Measurements from ENCODE around the gene SPN.
"Not testable (repeated sequence)": the region's sequence is repeated elsewhere in the genome, so short reads cannot be mapped to it uniquely, and the experiment has no call there.

The SPN gene

DNA sequence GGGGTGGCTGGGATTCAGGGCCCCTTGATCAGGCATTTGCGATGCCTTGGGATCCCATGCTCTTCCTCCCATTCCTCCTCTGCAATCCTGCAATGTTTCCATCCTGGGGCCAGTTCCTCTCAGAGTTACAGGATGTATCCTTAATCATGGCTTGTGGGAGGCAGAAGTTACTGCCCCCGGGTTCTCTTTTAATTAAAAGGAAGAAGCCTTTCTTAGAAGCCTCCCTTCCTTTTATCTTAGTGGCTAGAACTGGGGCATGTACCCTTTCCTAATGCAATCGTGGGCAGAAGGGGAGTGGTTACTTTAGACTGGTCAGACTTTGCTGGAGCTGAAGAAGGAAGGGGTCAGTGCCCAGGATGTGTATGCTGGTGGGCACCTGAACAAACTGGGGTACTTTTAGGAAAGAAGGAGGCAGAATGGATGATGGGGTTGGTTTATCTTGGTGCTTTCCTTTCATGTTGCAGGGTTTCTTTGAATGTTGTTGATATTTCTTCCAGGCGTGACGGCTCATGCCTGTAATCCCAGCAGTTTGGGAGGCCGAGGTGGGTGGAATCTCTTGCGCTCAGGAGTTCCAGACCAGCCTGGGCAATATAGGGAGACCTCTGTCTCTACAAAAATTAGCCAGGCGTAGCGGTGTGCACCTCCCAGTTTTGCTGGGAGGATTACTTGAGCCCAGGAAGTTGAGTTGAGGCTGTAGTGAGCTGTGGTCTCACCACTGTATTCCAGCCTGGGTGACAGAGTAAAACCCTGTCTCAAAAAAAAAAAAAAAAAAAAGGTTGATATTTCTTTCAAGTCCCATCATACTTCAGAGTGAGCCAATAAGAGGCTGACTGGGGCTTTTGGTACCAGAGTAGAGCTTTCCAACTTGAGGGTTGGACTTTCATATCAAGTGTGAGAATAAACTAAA lies 13.2 kb upstream of the SPN start:
- DNase-seq, result no peak

DNA sequence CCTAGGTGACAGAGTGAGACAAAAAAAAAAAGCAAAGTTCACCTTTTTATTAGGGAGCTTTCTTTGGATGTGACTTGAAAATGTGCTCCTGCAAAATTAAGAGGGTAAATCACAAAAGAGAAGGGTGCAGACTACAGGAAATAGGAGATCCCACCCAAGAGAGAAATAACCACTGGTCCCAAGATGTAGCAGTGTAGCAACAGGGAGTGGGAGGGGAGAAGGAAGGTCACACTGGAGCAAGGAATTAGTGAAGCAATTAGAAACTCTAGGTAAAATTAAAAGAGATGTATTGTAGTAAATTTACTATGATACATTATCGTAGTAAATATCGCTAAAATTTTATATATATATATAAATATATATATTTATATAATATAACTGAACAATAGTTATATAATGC lies 12.3 kb upstream of the SPN start:
- DNase-seq, result no peak

DNA sequence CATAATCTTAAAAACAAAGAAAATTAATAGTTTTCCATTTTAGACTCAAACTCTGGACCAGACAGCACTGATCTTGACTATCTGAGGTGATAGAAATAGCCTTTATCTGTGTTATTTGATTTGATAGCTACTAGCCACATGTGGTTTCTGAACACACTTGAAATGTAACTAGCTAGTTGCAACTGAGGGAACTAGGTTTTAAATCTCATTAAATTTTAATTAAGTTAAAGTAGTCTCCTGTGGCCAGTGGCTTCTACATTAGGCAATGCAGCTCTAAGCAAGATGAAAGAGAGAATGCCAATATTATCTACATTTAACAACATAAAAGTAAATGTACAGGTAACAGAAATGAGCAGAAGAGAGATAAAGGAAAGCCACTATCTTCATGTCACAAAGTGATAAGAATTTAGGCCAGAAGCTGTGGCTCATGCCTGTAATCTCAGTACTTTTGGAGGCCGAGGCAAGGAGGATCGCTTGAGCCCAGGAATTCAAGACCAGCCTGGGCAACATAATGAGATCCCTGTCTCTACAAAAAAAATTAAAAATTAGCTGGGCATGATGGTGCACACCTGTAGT lies 11.2 kb upstream of the SPN start:
- no peak for DNase-seq

DNA sequence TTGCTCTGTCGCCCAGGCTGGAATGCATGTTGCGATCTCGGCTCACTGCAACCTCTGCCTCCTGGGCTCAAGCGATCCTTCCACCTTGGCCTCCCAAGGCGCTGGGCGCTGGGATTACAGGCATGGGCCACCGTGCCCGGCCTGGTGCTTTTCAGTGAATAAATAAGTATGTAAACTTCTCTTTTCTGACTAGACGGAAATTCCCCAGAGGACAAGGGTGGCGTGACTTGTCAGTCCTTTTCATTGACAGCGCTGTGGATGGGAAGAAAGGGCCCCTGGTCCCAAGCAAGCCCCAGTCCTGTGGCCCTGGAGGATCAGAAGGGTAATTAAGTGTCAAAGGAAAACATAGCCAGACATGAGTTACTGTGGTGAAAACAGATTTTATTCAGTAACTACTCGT lies 9.6 kb upstream of the SPN start:
- DNase-seq, result no peak

DNA sequence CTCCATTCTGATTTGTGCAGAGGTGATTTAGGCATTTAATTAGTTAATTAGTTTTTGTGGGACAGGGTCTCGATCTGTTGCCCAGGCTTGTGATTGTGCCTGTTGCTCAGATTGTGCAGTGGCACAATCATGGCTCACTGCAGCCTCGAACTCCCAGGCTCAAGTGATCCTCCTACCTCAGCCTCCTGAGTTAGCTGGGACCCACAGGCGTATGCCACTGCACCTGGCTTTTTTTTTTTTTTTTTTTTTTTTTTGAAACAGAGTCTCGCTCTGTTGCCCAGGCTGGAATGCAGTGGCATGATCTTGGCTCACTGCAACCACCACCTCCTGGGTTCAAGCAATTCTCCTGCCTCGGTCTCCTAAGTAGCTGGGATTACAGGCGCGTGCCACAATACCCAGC lies 9.2 kb upstream of the SPN start:
- DNase-seq, result not testable (repeated sequence)

DNA sequence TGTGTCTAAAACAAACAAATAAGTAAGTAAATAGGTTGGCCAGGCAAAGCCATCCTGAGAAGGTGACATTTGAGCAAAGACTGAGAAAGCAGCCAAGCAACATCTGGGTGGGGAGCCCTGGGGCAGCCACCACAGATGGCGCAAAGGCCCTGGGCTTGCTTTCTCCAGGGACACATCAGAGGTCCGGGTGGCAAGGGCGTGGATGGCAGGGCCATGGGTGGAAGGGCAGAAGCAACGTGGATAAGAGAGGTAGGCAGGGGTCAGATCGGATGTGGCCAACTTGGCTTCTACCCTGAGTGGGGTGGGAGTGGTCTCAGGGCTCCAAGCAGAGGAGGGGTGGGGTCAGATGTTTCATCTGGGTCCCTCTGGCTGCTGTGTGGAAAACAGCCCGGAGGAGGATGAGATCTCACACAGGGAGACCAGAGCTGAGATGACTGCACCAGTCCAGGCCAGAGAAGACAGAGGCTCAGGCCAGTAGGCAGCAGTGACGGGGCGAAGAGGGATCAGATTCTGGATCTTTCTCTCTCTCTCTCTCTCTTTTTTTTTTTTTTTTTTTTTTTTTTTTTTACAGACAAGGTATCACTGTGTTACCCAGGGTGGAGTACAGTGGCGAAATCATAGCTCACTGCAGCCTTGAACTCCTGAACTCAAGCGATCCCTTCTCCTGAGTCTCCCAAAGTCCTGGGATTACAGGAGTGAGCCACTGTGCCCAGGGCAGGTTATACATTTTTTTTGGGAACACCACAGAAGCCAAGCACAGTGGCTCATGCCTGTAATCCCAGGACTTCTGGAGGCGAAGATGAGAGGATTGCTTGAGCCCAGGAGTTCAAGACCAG lies 6.1 kb upstream of the SPN start:
- no peak for DNase-seq

DNA sequence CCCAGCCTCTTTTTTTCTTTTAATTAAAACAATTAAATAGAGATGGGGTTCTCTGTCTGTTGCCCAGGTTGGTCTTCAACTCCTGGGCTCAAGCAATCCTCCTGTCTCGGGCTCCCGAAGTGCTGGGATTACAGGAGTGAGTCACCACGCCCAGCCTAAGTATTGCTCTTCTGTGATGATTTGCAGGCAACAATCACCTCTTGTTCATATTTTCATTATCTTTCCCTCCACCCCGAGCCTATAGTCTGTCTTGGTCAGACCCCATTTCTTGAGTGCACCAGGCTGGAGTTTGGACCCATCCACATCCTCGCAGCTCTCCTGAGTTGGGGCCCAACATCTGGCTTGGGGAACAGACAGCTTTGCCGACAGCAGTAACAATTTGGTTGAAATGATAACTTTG lies 4.3 kb upstream of the SPN start:
- DNase-seq, result no peak

DNA sequence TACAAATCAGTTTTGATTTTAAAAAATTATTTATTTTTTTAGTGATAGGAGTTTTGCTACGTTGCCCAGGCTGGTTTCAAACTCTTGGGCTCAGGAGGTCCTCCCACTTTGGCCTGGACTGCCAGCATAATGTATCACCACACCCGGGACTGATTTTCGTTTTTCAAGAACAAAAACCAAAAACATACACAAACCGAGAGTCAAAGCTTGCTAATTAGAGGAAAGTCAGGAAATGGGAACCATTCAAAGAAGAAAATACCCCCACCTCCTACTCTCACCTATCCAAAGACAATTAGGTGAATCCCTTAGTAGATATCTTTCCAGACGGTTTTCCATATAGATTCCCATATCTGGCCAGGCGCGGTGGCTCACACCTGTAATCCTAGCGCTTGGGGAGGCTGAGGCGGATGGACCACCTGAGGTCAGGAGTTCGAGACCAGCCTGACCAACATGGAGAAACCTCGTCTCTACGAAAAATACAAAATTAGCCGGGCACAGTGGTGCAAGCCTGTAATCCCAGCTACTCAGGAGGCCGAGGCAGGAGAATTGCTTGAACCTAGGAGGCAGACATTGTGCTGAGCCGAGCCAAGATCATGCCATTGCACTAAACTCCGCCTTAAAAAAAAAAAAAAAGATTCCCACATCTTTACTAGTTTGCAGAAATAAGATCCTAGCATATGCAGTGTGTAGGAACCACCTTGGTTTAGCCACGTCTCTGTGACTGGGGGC lies 883 bp upstream of the SPN start:
- no peak for DNase-seq

DNA sequence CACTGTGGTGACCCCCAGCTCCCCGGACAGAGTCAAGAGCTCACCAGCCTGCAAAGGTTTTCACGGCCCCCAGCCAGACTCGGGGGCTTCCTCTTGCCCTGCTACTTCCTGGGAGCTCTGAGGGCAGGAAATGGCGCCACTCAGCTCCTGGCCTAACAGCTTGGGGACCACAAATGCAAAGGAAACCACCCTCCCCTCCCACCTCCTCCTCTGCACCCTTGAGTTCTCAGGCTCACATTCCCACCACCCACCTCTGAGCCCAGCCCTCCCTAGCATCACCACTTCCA lies 375 bp upstream of the SPN start:
- no peak for DNase-seq

DNA sequence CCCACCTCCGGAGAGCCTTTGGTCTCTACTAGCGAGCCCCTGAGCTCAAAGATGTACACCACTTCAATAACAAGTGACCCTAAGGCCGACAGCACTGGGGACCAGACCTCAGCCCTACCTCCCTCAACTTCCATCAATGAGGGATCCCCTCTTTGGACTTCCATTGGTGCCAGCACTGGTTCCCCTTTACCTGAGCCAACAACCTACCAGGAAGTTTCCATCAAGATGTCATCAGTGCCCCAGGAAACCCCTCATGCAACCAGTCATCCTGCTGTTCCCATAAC lies 702 bp downstream of the SPN start:
- DNase-seq, result no peak

DNA sequence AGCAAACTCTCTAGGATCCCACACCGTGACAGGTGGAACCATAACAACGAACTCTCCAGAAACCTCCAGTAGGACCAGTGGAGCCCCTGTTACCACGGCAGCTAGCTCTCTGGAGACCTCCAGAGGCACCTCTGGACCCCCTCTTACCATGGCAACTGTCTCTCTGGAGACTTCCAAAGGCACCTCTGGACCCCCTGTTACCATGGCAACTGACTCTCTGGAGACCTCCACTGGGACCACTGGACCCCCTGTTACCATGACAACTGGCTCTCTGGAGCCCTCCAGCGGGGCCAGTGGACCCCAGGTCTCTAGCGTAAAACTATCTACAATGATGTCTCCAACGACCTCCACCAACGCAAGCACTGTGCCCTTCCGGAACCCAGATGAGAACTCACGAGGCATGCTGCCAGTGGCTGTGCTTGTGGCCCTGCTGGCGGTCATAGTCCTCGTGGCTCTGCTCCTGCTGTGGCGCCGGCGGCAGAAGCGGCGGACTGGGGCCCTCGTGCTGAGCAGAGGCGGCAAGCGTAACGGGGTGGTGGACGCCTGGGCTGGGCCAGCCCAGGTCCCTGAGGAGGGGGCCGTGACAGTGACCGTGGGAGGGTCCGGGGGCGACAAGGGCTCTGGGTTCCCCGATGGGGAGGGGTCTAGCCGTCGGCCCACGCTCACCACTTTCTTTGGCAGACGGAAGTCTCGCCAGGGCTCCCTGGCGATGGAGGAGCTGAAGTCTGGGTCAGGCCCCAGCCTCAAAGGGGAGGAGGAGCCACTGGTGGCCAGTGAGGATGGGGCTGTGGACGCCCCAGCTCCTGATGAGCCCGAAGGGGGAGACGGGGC lies 1.3 kb downstream of the SPN start:
- no peak for DNase-seq

DNA sequence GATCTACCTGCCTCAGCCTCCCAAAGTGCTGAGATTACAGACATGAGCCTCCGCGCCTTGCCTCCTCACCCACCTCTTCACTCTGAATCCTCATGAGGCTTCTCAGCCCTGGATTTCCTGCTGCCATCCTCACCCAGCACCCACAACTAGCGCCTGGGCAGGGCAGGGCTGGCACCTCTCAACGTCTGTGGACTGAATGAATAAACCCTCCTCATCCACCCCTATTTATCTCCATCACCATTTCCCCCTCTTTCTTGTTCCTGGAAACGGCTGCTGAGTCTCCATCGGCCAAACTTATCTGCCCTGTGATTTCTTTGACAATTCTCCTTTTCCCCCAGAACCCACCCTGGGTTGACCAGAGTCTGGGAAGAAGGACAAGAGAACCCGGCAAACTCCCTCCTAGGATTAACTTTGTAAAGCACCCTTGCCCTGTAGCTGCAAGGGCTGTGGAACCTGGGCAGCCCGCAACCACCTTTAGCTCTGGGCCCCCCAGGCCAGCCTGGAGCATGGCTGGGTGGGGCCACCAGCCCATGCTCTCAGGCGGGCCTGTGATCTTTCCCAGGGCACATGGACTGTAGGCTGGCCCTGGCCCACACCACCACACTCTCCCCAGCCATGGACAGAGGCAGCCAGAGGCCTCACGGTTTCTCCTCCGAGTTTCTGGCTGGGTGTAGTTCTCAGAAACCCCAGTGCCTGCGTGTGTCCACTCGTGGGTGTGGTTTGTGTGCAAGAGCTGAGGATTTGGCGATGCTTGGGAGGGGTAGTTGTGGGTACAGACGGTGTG lies 2.4 kb downstream of the SPN start:
- DNase-seq, result no peak

DNA sequence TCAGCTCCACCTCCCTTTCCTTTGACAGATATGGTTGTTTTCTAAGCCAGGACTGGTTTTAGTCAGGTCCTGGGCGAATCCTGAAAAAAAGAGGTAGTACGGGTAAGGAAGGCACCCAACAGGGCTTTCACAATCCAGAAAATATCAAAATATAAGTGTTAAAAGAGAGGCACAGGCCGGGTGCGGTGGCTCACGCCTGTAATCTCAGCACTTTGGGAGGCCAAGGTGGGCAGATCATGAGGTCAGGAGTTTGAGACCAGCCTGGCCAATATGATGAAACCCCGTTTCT lies 4.2 kb downstream of the SPN start:
- not testable (repeated sequence) for DNase-seq

DNA sequence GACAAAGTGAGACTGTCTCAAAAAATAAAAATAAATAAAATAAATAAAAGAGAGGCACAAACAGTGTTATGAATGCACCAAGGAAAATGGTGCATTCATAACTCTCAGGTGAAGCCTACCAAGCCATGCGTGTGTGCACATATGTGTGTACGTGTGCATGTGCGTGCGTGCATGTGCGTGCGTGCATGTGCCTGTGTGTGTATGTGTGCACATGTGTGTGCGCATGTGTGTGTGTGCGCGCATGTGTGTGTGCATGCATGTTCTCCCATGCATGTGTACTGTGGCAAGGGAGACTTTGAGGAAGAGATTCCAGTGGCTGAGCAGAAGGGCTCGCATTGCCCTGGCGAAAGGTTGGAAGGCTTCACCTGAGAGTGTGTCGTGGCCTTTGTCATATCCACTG lies 4.7 kb downstream of the SPN start:
- DNase-seq, result no peak

DNA sequence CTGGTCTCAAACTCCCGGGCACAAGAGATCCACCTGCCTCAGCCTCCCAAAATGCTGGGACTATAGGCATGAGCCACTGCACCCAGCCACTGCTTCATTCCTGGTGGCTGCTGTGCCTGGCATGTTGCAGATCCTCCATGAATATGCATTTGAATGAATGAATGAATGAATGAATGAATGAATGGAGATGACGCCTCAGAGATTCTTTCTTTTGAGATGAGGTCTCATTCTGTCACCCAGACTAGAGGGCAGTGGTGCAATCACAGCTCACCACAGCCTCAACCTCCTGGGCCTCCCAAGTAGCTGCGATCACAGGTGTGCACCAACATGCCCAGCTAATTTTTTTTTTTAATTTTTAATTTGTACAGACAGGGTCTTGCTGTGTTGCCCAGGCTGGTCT lies 5.2 kb downstream of the SPN start:
- DNase-seq, result no peak

DNA sequence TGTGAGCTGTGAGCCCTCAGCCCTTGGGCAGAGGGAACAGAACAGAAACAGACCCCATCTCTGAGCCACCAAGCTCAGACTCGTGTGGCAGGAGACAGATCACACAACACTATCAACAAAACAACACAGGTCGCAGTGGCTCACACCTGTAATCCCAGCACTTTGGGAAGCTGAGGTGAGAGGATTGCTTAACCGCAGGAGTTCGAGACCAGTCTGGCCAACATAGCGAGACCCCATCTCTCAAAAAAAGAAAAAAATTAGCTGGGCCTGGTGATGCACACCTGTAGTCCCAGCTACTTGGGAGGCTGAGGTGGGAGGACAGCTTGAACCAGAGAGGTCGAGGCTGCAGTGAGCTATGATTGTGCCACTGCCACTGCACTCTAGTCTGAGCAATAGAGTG lies 10.5 kb downstream of the SPN start:
- no peak for DNase-seq

DNA sequence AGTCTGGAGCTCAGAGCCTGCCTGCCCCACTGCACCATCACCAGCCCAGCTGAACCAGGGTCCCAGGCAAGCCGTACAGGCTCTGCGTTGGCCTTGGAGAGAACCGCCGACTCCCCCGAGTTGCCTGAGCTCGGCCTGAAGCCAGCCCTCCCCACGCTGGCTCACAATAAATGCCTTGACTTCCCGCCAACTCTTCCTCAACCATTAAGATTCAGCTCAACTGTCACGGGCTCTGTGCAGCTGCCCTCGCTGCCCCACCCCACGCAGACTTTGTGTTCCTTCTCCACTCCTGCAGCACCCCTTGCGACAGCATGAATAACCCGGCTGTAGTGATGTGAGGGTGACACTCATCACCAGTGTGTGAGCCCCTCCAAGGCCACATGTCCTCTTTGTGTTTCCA lies 11.1 kb downstream of the SPN start:
- no peak for DNase-seq

DNA sequence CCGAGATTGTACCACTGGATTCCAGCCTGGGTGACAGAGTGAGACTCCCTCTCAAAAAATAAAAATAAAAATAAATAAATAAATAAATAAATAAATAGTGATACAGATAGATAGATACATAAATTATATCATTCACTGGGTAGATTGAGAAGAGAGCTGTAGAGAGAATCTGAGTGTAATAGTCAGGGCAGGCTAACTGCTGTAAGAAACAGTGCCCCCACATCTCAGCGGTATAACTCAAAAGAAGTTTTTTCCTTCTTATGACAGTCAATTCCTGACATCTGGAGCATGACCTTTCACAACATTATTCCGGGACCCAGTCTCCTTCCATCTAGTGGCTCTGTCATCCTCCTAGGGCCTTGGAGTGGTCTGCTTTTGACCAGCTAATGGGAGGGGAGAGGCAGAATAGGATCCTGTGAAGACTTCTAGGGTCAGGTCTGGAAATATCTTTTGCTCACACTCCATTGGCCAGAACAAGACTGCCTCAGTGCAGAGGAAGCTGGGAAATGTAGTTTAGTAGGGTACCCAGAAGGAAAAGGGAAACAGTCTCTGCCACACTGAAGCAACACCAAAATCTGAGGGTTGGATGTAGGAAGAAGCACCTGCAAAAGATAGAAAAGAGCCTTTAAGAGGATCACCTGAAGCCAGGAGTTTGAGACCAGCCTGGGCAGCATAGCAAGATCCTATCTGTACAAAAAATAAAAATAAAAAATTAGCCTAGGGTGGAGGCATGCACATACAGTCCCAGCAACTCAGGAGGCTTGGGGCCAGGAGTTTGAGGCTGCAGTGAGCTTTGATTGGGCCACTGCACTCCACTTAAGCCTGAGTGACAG lies 13.0 kb downstream of the SPN start:
- DNase-seq, result peak; percentile 10

DNA sequence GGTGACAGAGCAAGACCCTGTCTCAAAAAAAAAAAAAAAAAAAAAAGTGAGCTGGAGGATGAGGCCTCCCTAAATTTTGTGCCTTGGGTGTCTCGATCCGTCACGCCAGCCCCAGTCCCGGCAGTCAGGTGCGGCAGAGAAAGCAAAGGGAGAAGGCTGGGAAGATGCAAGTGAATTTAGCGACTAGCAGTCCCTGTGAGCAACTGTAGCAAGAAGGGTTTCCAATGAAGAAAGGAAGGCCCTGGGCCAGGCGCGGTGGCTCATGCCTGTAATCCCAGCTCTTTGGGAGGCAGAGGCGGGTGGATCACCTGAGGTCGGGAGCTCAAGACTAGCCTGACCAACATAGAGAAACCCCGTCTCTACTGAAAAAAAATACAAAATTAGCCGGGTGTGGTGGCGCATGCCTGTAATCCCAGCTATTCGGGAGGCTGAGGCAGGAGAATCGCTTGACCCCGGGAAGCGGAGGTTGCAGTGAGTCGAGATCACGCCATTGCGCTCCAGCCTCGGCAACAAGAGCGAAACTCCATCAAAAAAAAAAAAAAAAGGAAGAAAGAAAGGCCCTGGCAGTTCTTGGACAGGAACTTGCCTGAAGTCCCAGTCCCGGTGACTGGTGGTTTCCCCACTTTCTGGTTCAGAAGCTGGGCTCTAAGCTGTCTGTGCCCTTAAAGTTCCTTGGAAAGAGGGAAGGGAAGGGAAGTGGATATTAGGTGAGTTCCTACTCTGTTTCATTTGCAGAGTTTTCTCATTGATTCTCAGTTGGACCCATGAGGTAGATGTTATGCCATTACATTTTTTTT lies 14.1 kb downstream of the SPN start:
- no peak for DNase-seq

DNA sequence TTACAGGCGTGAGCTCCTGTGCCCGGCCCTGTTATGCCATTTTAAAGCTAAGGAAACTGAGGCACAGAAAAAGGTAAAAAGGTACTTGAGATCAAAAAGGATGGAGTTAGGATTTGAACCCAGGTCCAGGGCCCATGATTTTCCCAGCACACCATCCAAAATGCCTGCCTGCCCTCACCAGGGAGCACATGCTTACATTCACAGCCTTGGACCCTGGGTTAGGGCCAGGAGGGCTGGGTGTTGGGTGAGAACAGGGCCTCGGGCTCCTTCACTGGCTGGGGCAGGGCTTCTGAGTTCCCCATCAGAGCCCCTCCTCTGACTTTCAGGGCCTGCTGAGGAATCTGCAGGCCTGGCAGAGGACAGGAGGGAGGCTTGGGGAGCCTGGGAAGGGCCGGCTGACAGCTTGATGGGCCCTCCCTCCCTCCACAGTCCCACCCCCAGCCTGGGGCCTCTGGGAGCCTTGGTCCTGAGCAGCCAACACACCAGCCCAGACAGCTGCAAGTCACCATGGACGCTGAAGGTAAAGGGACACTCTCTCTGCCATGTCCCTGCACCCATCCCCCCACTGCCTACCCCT lies 15.7 kb downstream of the SPN start, which contains the start of gene QPRT:
QPRT (plus strand) TSS at position 490 of the 577 bp plus-strand sequence; CDS start at position 508, 18 bp downstream.
- no peak for DNase-seq

Measured in NCI-H2029 (cell line).